AG10803 (cell line): Measurements from ENCODE around the gene CLSTN2.

Experiments used
- DNase-seq: peaks from one replicate; pipeline ENCODE4 v3.0.0; 2010; ENCODE audit warnings: low read depth
- H3K4me3 ChIP-seq: 2 replicates; pipeline ENCODE4 v1.5.1; 2011; ENCODE audit warnings: mild to moderate bottlenecking, low read length, control low read depth
- TF ChIP-seq, protein P1 (sequence below): conservative IDR thresholded peaks from 2 replicates; pipeline ENCODE4 v1.5.1; 2011; ENCODE audit warnings: mild to moderate bottlenecking, low read length, control low read depth, inconsistent platforms

The CLSTN2 gene

DNA sequence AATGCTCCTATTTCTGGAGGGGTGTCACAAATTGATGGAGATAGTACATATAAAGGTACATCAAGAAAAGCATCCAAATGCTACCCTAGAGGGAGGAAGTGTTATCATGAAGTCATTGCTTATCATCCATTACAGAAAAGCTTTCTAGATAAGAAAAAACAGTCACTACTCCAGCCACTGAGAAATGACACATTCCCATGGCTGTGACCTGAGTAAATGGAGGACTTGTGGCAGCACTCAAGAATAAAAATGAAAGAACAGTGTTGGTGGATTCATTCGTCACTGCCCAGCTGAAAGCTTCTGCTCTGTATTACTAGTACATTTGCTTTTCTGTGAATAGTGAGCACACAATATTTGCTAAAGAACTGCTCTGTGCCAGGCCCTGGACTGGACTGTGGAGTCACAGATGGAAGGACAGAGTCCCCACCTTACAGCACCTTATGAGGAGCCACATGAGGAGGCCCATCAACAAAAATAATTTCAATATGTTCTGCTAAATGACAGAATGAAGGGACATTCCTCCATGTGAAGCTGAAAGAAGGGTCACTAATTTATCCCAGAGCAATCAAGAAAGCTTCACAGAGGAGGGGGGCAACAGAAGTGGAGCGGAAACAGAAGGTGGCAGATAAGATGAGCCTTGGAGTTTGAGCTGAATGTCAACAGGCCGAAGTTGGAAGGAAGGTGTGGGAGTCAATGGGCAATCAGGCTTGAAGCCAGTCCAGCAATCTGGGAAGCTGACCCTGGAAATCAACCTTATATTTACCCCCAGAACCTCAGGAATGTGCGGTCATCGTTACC lies 399.3 kb downstream of the CLSTN2 start:
- no peak for DNase-seq
- H3K4me3 ChIP-seq = no peak overlapping the region
- TF ChIP-seq, protein P1, sequence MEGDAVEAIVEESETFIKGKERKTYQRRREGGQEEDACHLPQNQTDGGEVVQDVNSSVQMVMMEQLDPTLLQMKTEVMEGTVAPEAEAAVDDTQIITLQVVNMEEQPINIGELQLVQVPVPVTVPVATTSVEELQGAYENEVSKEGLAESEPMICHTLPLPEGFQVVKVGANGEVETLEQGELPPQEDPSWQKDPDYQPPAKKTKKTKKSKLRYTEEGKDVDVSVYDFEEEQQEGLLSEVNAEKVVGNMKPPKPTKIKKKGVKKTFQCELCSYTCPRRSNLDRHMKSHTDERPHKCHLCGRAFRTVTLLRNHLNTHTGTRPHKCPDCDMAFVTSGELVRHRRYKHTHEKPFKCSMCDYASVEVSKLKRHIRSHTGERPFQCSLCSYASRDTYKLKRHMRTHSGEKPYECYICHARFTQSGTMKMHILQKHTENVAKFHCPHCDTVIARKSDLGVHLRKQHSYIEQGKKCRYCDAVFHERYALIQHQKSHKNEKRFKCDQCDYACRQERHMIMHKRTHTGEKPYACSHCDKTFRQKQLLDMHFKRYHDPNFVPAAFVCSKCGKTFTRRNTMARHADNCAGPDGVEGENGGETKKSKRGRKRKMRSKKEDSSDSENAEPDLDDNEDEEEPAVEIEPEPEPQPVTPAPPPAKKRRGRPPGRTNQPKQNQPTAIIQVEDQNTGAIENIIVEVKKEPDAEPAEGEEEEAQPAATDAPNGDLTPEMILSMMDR = no peak

- H3K4me3 ChIP-seq = no peak overlapping the region
- TF ChIP-seq, protein P1 = no peak
- DNase-seq = no peak
Observed at GRCh38 chr3:140336465-140336864, 401.5 kb downstream of the CLSTN2 start.

DNA sequence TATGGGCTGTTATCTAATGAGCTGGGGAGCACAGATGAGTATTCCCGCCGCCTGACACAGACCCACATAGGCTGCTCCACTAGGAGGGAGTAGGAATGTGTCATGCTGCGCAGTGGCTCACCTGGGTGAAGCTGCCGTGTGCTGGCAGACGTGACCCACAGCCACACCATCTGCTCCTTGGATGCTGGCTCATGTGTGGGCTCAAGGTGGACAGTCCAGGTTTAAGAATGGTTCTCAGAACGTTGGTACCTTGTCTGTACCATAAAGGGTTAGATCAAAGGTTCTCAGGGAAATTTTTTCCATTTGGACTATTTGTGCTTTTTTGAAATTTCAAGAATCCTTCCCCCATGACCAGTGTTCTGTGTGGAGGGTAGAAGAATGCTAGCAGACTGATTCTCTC lies 403.9 kb downstream of the CLSTN2 start:
- TF ChIP-seq, protein P1 = no peak
- H3K4me3 ChIP-seq = no peak overlapping the region
- DNase-seq = no peak

- TF ChIP-seq, protein P1 = no peak
- no peak overlapping the region for H3K4me3 ChIP-seq
- DNase-seq = no peak
Observed at GRCh38 chr3:140341203-140341602, 406.2 kb downstream of the CLSTN2 start.

- TF ChIP-seq, protein P1 = no peak
- H3K4me3 ChIP-seq = no peak overlapping the region
- no peak for DNase-seq
Observed at GRCh38 chr3:140341817-140342403, 406.9 kb downstream of the CLSTN2 start.

GRCh38 chr3:140342668-140343067 lies 407.7 kb downstream of the CLSTN2 start:
- DNase-seq = no peak
- TF ChIP-seq, protein P1 = no peak
- H3K4me3 ChIP-seq = no peak overlapping the region
